Thoracic aorta (tissue), 2 donors: ENCODE measurements around the gene LAIR2. TPM values are rescaled to one million over a fixed set of nuclear protein-coding genes. Genes with fewer than 3 reads are reported as not detected.

Source experiments
- ATAC-seq: fragments of 150-250 bp; one replicate; pipeline ENCODE4 v1.8.0; 2017; ENCODE audit warnings: low read depth; ENCODE audit not compliant: insufficient number of reproducible peaks, low FRiP score
- DNase-seq: peaks from one replicate; pipeline ENCODE4 v3.0.0-alpha.2; 2020; ENCODE audit warnings: low spot score
- H3K27ac ChIP-seq, 2 donors: fragments of 200-600 bp; sonication (generic); 1 replicate in 1 of 2; 2 replicates in 1 of 2; pipeline ENCODE4 v1.5.1; 2016; ENCODE audit warnings: mild to moderate bottlenecking in 2 of 2, moderate library complexity in 2 of 2
- H3K27me3 ChIP-seq: fragments of 200-600 bp; sonication (generic); replicated peaks from 2 replicates; pipeline ENCODE4 v1.6.0; 2016; ENCODE audit warnings: mild to moderate bottlenecking; ENCODE audit not compliant: insufficient read depth
- H3K36me3 ChIP-seq: fragments of 200-600 bp; sonication (generic); one replicate; pipeline ENCODE4 v1.5.1; 2016
- H3K4me1 ChIP-seq, 2 donors: fragments of 200-600 bp; sonication (generic); 1 replicate in 1 of 2; 2 replicates in 1 of 2; pipeline versions ENCODE4 v1.5.1 to v1.6.0; 2016; ENCODE audit warnings: low read depth in 2 of 2, mild to moderate bottlenecking in 1 of 2; ENCODE audit not compliant: control insufficient read depth in 1 of 2
- H3K4me3 ChIP-seq: fragments of 200-600 bp; sonication (generic); 2 replicates; pipeline ENCODE4 v1.5.1; 2016; ENCODE audit warnings: mild to moderate bottlenecking
- H3K9me3 ChIP-seq: fragments of 200-600 bp; sonication (generic); 2 replicates; pipeline ENCODE4 v1.5.1; 2016
- CTCF ChIP-seq: fragments of 200-600 bp; sonication (generic); IDR thresholded peaks from one replicate; pipeline ENCODE4 v1.5.1; 2019; ENCODE audit warnings: antibody characterized with exemption
- total RNA-seq, 2 donors: library from RNA; depleted of rRNA; stranded (reverse); fragments of >200 nt; gene quantifications; one replicate each; pipeline versions ENCODE4 v1.1.0 to v1.2.3, GENCODE V29; 2016

The LAIR2 gene
- total RNA-seq, 2 donors from 2014 or later, result not detected

- Histone ChIP-seq H3K27ac (no peak overlapping the region), H3K27me3 (no peaks in the 10 kb centered on the region), H3K4me1 (peaks cover 3 to 28% of the 10 kb centered on the region in 2 donors), H3K36me3 (no peaks in the 10 kb centered on the region), H3K9me3 (no peaks in the 10 kb centered on the region), H3K4me3 (no peak overlapping the region)
- no peak for TF ChIP-seq CTCF
- no peak for DNase-seq
- ATAC-seq, result no peak
Measured at GRCh38 chr19:54469496-54469934, 33.1 kb upstream of the LAIR2 start.

- Histone ChIP-seq H3K27ac (peak overlapping the region in 1 of 2 donors; percentile 82), H3K9me3 (no peaks in the 10 kb centered on the region), H3K27me3 (no peaks in the 10 kb centered on the region), H3K4me3 (peak overlapping the region; percentile 80), H3K36me3 (no peaks in the 10 kb centered on the region), H3K4me1 (peaks cover 3 to 24% of the 10 kb centered on the region in 2 donors)
- TF ChIP-seq CTCF, result no peak
- ATAC-seq, result no peak
- no peak for DNase-seq
Measured at GRCh38 chr19:54470276-54470887, 32.2 kb upstream of the LAIR2 start.

- Histone ChIP-seq H3K4me1 (peaks cover 3 to 24% of the 10 kb centered on the region in 2 donors), H3K27me3 (no peaks in the 10 kb centered on the region)
Measured at GRCh38 chr19:54470991-54471782, 31.4 kb upstream of the LAIR2 start.

GRCh38 chr19:54473071-54473891 lies 29.4 kb upstream of the LAIR2 start, which contains the start of gene CDC42EP5:
Gene CDC42EP5, minus strand, starts transcription at chr19:54473296. Its CDS starts 7,749 bp downstream, at chr19:54465547.
- no peak for TF ChIP-seq CTCF
- no peaks in the 10 kb centered on the region for H3K27me3 ChIP-seq
- peak within 1 kb of the TSS; percentile 65 to 81 for H3K27ac ChIP-seq
- ATAC-seq, result peak; percentile 80
- H3K36me3 ChIP-seq, result no peaks in the 10 kb centered on the region
- H3K4me3 ChIP-seq, result peak within 1 kb of the TSS; percentile 81
- H3K4me1 ChIP-seq, result peaks cover 3 to 24% of the 10 kb centered on the region in 2 donors
- no peaks in the 10 kb centered on the region for H3K9me3 ChIP-seq
- DNase-seq, result no peak

More at GRCh38 chr19:54470991-54471782, 31.4 kb upstream of the LAIR2 start:
- H3K9me3 ChIP-seq, result no peaks in the 10 kb centered on the region
- peak overlapping the region; percentile 70 to 82 for H3K27ac ChIP-seq
- peak overlapping the region; percentile 80 for H3K4me3 ChIP-seq
- H3K36me3 ChIP-seq, result no peaks in the 10 kb centered on the region
- no peak for DNase-seq
- no peak for TF ChIP-seq CTCF
- ATAC-seq, result peak; percentile 35
